IMR-90 (cell line): ENCODE results near the gene AGAP1. TPM values are rescaled to one million over a fixed set of nuclear protein-coding genes. Genes with fewer than 3 reads are reported as not detected.

Experiments
- ATAC-seq: fragments of 200-7000 bp; cut with Tn5 transposase; 2 replicates; pipeline ENCODE4 v1.9.1; 2020; ENCODE audit warnings: low read depth, mild to moderate bottlenecking, moderate library complexity
- BruUV-seq: library from RNA; stranded (reverse); fragments of 400-500 nt; replicated peaks from 2 replicates; lab custom pipeline; 2021; lab: Mats Ljungman, UMichigan
- CTCF ChIA-PET: fragments of 300-600 bp; formaldehyde crosslinking; extraction: SDS; loops from one replicate; lab custom pipeline; 2021; ENCODE audit warnings: antibody characterized with exemption; lab: Yijun Ruan, JAX
- POLR2A ChIA-PET: fragments of 300-600 bp; sonication (Branson Sonifier 250); formaldehyde crosslinking; loops from one replicate; lab custom pipeline; 2022; ENCODE audit warnings: antibody characterized with exemption; ENCODE audit not compliant: unreplicated experiment; lab: Charles Lee
- DNase-seq: peaks from one replicate; pipeline ENCODE4 v3.0.0; 2013
- H2AFZ ChIP-seq: replicated peaks from 2 replicates; pipeline ENCODE3; 2013; ENCODE audit warnings: low read length, mild to moderate bottlenecking; ENCODE audit not compliant: poor library complexity
- H2AK5ac ChIP-seq: 2 replicates; pipeline ENCODE4 v1.6.1; 2013; ENCODE audit warnings: low read depth, low read length, inconsistent platforms
- H2AK9ac ChIP-seq: replicated peaks from 2 replicates; pipeline ENCODE3; 2013; ENCODE audit warnings: mild to moderate bottlenecking, low read depth, low read length, moderate library complexity; ENCODE audit not compliant: poor library complexity
- H2BK120ac ChIP-seq: 2 replicates; pipeline ENCODE4 v1.6.1; 2013; ENCODE audit warnings: low read depth, low read length, inconsistent platforms
- H2BK15ac ChIP-seq: 3 replicates; pipeline ENCODE4 v1.6.1; 2013; ENCODE audit warnings: low read depth, low read length, inconsistent platforms
- H2BK20ac ChIP-seq: 2 replicates; pipeline ENCODE4 v1.6.1; 2013; ENCODE audit warnings: low read depth, mild to moderate bottlenecking, inconsistent platforms, low read length, moderate library complexity
- H2BK5ac ChIP-seq: 2 replicates; pipeline ENCODE4 v1.6.1; 2013; ENCODE audit warnings: mild to moderate bottlenecking, low read depth, low read length, inconsistent platforms; ENCODE audit not compliant: poor library complexity, severe bottlenecking
- H3K14ac ChIP-seq: replicated peaks from 2 replicates; pipeline ENCODE4 v1.6.1; 2013; ENCODE audit warnings: low read depth, low read length, inconsistent platforms
- H3K18ac ChIP-seq: 2 replicates; pipeline ENCODE4 v1.6.1; 2013; ENCODE audit warnings: low read depth, low read length, control low read depth
- H3K23ac ChIP-seq: 2 replicates; pipeline ENCODE4 v1.6.1; 2013; ENCODE audit warnings: low read depth, low read length, inconsistent platforms
- H3K27ac ChIP-seq: 2 replicates; pipeline ENCODE4 v1.5.1; 2013; ENCODE audit warnings: mild to moderate bottlenecking, control low read depth, low read length; ENCODE audit not compliant: insufficient read depth
- H3K27me3 ChIP-seq: 2 replicates; pipeline ENCODE4 v1.6.1; 2013; ENCODE audit warnings: low read length; ENCODE audit not compliant: control insufficient read depth, insufficient read depth
- H3K36me3 ChIP-seq: 2 replicates; pipeline ENCODE4 v1.6.1; 2013; ENCODE audit warnings: low read length, mixed read lengths; ENCODE audit not compliant: control insufficient read depth, insufficient read depth
- H3K4ac ChIP-seq: 2 replicates; pipeline ENCODE4 v1.6.1; 2013; ENCODE audit warnings: low read depth, low read length, inconsistent platforms
- H3K4me1 ChIP-seq: 2 replicates; pipeline ENCODE4 v1.6.1; 2013; ENCODE audit warnings: low read length, mixed read lengths; ENCODE audit not compliant: control insufficient read depth, insufficient read depth
- H3K4me2 ChIP-seq: 2 replicates; pipeline ENCODE4 v1.6.1; 2013; ENCODE audit warnings: low read depth, mild to moderate bottlenecking, control low read depth, low read length, moderate library complexity
- H3K4me3 ChIP-seq: 2 replicates; pipeline ENCODE4 v1.5.1; 2013; ENCODE audit warnings: low read depth, mild to moderate bottlenecking, control low read depth, low read length, moderate library complexity; ENCODE audit not compliant: insufficient read depth
- H3K56ac ChIP-seq: 2 replicates; pipeline ENCODE4 v1.6.1; 2013; ENCODE audit warnings: low read length, inconsistent platforms; ENCODE audit not compliant: insufficient read depth; ENCODE audit errors: extremely low read depth
- H3K79me1 ChIP-seq, 2 experiments: 2 replicates each; pipeline ENCODE4 v1.6.1; 2013; ENCODE audit warnings: low read length in 2 of 2, inconsistent platforms in 1 of 2, low read depth in 1 of 2
- H3K9ac ChIP-seq: 2 replicates; pipeline ENCODE4 v1.6.1; 2013; ENCODE audit warnings: low read depth, low read length, control low read depth
- H3K9me1 ChIP-seq: 2 replicates; pipeline ENCODE4 v1.6.1; 2013; ENCODE audit warnings: low read length, inconsistent platforms; ENCODE audit not compliant: insufficient read depth
- H3K9me3 ChIP-seq: 2 replicates; pipeline ENCODE4 v1.6.1; 2013; ENCODE audit warnings: low read length; ENCODE audit not compliant: control insufficient read depth, insufficient read depth
- H4K20me1 ChIP-seq: 2 replicates; pipeline ENCODE4 v1.6.1; 2013; ENCODE audit warnings: low read length, inconsistent platforms; ENCODE audit not compliant: insufficient read depth
- H4K5ac ChIP-seq: 2 replicates; pipeline ENCODE4 v1.6.1; 2013; ENCODE audit warnings: mild to moderate bottlenecking, low read depth, low read length, control low read depth
- H4K8ac ChIP-seq, 2 experiments: 2 replicates each; pipeline ENCODE4 v1.6.1; 2013; ENCODE audit warnings: low read depth in 2 of 2, low read length in 2 of 2, control low read depth in 1 of 2, inconsistent platforms in 1 of 2
- H4K91ac ChIP-seq: 2 replicates; pipeline ENCODE4 v1.6.1; 2013; ENCODE audit warnings: low read depth, low read length, inconsistent platforms; ENCODE audit not compliant: insufficient read depth
- CTCF ChIP-seq: conservative IDR thresholded peaks from 2 replicates; pipeline ENCODE4 v1.5.1; 2012; ENCODE audit warnings: mild to moderate bottlenecking, low read depth, low read length, improper control_type of control experiment
- ELK1 ChIP-seq: fragments of 150-350 bp; IDR thresholded peaks from 2 replicates; pipeline ENCODE4 v1.6.1; 2016; ENCODE audit warnings: low read depth, mild to moderate bottlenecking, low read length, moderate library complexity, borderline replicate concordance
- MAFK ChIP-seq: IDR thresholded peaks from 2 replicates; pipeline ENCODE4 v1.6.1; 2012; ENCODE audit warnings: low read depth, low read length, improper control_type of control experiment
- MAZ ChIP-seq: IDR thresholded peaks from 2 replicates; pipeline ENCODE4 v1.6.1; 2012; ENCODE audit warnings: low read depth, mild to moderate bottlenecking, low read length, improper control_type of control experiment, moderate library complexity, borderline replicate concordance
- WGBS, 2 experiments: methylation state at CpG; one replicate each; pipeline versions ENCODE4 v1.1.5 to v1.1.7; 2013; ENCODE audit warnings: missing lambda C conversion rate in 2 of 2; ENCODE audit not compliant: insufficient read length in 1 of 2; ENCODE audit errors: extremely low coverage in 2 of 2; 5-methylcytosine and 5-hydroxymethylcytosine counted together
- dilution Hi-C: fragments of 300-500 bp; cut with HindIII; formaldehyde crosslinking; loops from one replicate; pipeline ENCODE4 v1.14.3; 2018; ENCODE audit warnings: low sequenced_read_pairs; ENCODE audit not compliant: unreplicated experiment
- in situ Hi-C: fragments of 300-500 bp; cut with MboI; formaldehyde crosslinking; loops from 3 replicates; pipeline ENCODE4 v1.14.3; 2019; ENCODE audit warnings: low sequenced_read_pairs, inconsistent platforms, mixed read lengths
- intact Hi-C: fragments of 100-400 bp; cut with micrococcal nuclease; formaldehyde crosslinking; loops from 2 replicates; pipeline ENCODE4 v1.10.0; 2022
- polyA plus RNA-seq, 3 experiments: library from polyadenylated mRNA; depleted of rRNA; stranded (reverse); fragments of >200 nt; gene quantifications; 2 replicates each; pipeline ENCODE4 v1.2.3, GENCODE V29; 2012; ENCODE audit warnings: low replicate concordance in 1 of 3
- total RNA-seq: library from RNA; depleted of rRNA; stranded (reverse); fragments of >200 nt; gene quantifications from 2 replicates; pipeline ENCODE4 v1.2.3, GENCODE V29; 2012

AGAP1 gene
- total and polyA plus RNA-seq, 2 of the 4 experiments (the other 2 are of a cell fraction) = 15.1 to 16.4 TPM

GRCh38 chr2:236095504-236095903 is 601.7 kb downstream of the AGAP1 start:
- no peak overlapping the region for H3K56ac ChIP-seq
- no peak overlapping the region for H4K8ac ChIP-seq
- no peak overlapping the region for H3K18ac ChIP-seq
- H2AK5ac ChIP-seq = no peak overlapping the region
- no peaks in the 10 kb centered on the region for H3K27me3 ChIP-seq
- no peak overlapping the region for H3K27ac ChIP-seq
- in situ Hi-C loops (no loop called here), intact Hi-C loops (no loop called here), dilution Hi-C loops (no loop called here)
- H3K4me1 ChIP-seq = no peaks in the 10 kb centered on the region
- DNase-seq (no peak), ATAC-seq (no peak)
- no peak overlapping the region for H3K23ac ChIP-seq
- no peaks in the 10 kb centered on the region for H3K79me1 ChIP-seq
- H2BK120ac ChIP-seq = no peak overlapping the region
- no peak overlapping the region for H4K5ac ChIP-seq
- H4K20me1 ChIP-seq = no peaks in the 10 kb centered on the region
- H3K4me3 ChIP-seq = no peak overlapping the region
- no peak overlapping the region for H3K14ac ChIP-seq
- no peak overlapping the region for H2BK15ac ChIP-seq
- no peak overlapping the region for H3K9ac ChIP-seq
- H3K4ac ChIP-seq = no peak overlapping the region
- H3K9me1 ChIP-seq = no peaks in the 10 kb centered on the region
- ChIA-PET CTCF (interaction anchor here (0.8 kb wide), 1 partner anchor 47 kb away, joined by 3 read pairs; no protein-coding TSS in a partner anchor), POLR2A (no interaction called here)
- no peaks in the 10 kb centered on the region for H3K9me3 ChIP-seq
- no CpG with 5 or more reads among the region's 2 CpGs for WGBS, 2 experiments
- H3K36me3 ChIP-seq = no peaks in the 10 kb centered on the region
- H2AFZ ChIP-seq = no peak overlapping the region
- H2BK20ac ChIP-seq = no peak overlapping the region
- H2AK9ac ChIP-seq = no peak overlapping the region
- no peak for TF ChIP-seq ELK1
- no peak for TF ChIP-seq MAZ
- TF ChIP-seq MAFK = peak; percentile 91
- TF ChIP-seq CTCF = no peak
- BruUV-seq = no TSS peak
- no peak overlapping the region for H2BK5ac ChIP-seq
- H4K91ac ChIP-seq = no peak overlapping the region
- H3K4me2 ChIP-seq = no peak overlapping the region
